ENCODE data around the gene NPAS1.

NPAS1 gene

GRCh38 chr19:46983097-46983496, 36.5 kb upstream of the NPAS1 start:
- DNase-seq (ENCODE audit: low read depth), result no peak
- no peak overlapping the region for H3K4me3 ChIP-seq (ENCODE audit: control insufficient read depth, low read depth, low read length)
- TF ChIP-seq CTCF (conservative IDR thresholded peaks at IDR 0.05; ENCODE audit: control insufficient read depth, insufficient read depth, low read depth, low read length), result no peak

- H3K4me3 ChIP-seq (ENCODE audit: control insufficient read depth, low read depth, low read length), result no peak overlapping the region
- no peak for TF ChIP-seq CTCF (conservative IDR thresholded peaks at IDR 0.05; ENCODE audit: control insufficient read depth, insufficient read depth, low read depth, low read length)
- DNase-seq (ENCODE audit: low read depth), result peak; percentile 86
These were observed 35.3 kb upstream of the NPAS1 start for GRCh38 chr19:46984077-46985010.

GRCh38 chr19:46985542-46986415, 33.9 kb upstream of the NPAS1 start:
- no peak for TF ChIP-seq CTCF (conservative IDR thresholded peaks at IDR 0.05; ENCODE audit: control insufficient read depth, insufficient read depth, low read depth, low read length)
- no peak for DNase-seq (ENCODE audit: low read depth)
- no peak overlapping the region for H3K4me3 ChIP-seq (ENCODE audit: control insufficient read depth, low read depth, low read length)

GRCh38 chr19:46988614-46989230, 30.9 kb upstream of the NPAS1 start:
- DNase-seq (ENCODE audit: low read depth), result no peak
- no peak overlapping the region for H3K4me3 ChIP-seq (ENCODE audit: control insufficient read depth, low read depth, low read length)
- TF ChIP-seq CTCF (conservative IDR thresholded peaks at IDR 0.05; ENCODE audit: control insufficient read depth, insufficient read depth, low read depth, low read length), result no peak

- DNase-seq (ENCODE audit: low read depth), result peak; percentile 85
- peak; percentile 91 for TF ChIP-seq CTCF (conservative IDR thresholded peaks at IDR 0.05; ENCODE audit: control insufficient read depth, insufficient read depth, low read depth, low read length)
- H3K4me3 ChIP-seq (ENCODE audit: control insufficient read depth, low read depth, low read length), result no peak overlapping the region
These were observed 28.5 kb upstream of the NPAS1 start for GRCh38 chr19:46990991-46991676.

Data from fibroblast of mammary gland (primary cell).